GM12878 (cell line): ENCODE results near the gene STAT5A. TPM values are rescaled to one million over a fixed set of nuclear protein-coding genes. Genes with fewer than 3 reads are reported as not detected.
"Not testable (repeated sequence)": the region's sequence is repeated elsewhere in the genome, so short reads cannot be mapped to it uniquely, and the experiment has no call there.

Source experiments
- ATAC-seq: fragments of 200-7000 bp; cut with Tn5 transposase; 3 replicates; pipeline ENCODE4 v1.9.1; 2020; ENCODE audit warnings: mild to moderate bottlenecking, moderate library complexity
- BruUV-seq: library from RNA; stranded (reverse); fragments of 400-500 nt; replicated peaks from 2 replicates; lab custom pipeline; 2021; lab: Mats Ljungman, UMichigan
- CTCF ChIA-PET: fragments of 300-600 bp; sonication (Branson Sonifier 250); formaldehyde crosslinking; extraction: SDS; loops from one replicate; lab custom pipeline; 2021; ENCODE audit warnings: inconsistent platforms; lab: Yijun Ruan, JAX
- POLR2A ChIA-PET: fragments of 350-600 bp; formaldehyde crosslinking; extraction: SDS; loops from one replicate; lab custom pipeline; 2021; ENCODE audit warnings: inconsistent platforms; lab: Charles Lee
- RAD21 ChIA-PET: fragments of 300-600 bp; sonication (Branson Sonifier 250); formaldehyde crosslinking; loops from one replicate; lab custom pipeline; 2023; ENCODE audit warnings: antibody characterized with exemption; ENCODE audit not compliant: unreplicated experiment; lab: Charles Lee
- SMC1A ChIA-PET: fragments of 300-600 bp; sonication (Branson Sonifier 250); formaldehyde crosslinking; loops from one replicate; lab custom pipeline; 2023; ENCODE audit not compliant: unreplicated experiment, uncharacterized antibody; lab: Charles Lee
- DNase-seq: peaks from one replicate; pipeline ENCODE4 v3.0.0-alpha.2; 2011; ENCODE audit warnings: low read depth, low spot score
- FAIRE-seq: peaks from 3 replicates; lab custom pipeline; 2011; peaks lifted over from hg19 to GRCh38; lab: Jason Lieb, UNC
- H2AFZ ChIP-seq: 2 replicates; pipeline ENCODE4 v1.6.0; 2011; ENCODE audit warnings: low read depth, low read length, control low read depth; ENCODE audit not compliant: control insufficient read depth
- H3K27ac ChIP-seq: 2 replicates; pipeline ENCODE4 v1.5.1; 2011; ENCODE audit warnings: control low read depth; ENCODE audit not compliant: control insufficient read depth, insufficient read depth
- H3K27me3 ChIP-seq, 2 experiments: replicated peaks in 1 of 2; 2 replicates each; pipeline versions ENCODE4 v1.6.0 to v1.6.1; 2011; ENCODE audit warnings: low read length in 1 of 2; ENCODE audit not compliant: control insufficient read depth in 2 of 2, insufficient read depth in 2 of 2
- H3K36me3 ChIP-seq, 2 experiments: 2 replicates each; pipeline ENCODE4 v1.5.1; 2011; ENCODE audit warnings: low read length in 1 of 2; ENCODE audit not compliant: control insufficient read depth in 2 of 2, insufficient read depth in 2 of 2
- H3K4me1 ChIP-seq: 2 replicates; pipeline ENCODE4 v1.6.1; 2011; ENCODE audit warnings: mild to moderate bottlenecking, low read length, moderate library complexity, mixed read lengths; ENCODE audit not compliant: control insufficient read depth, insufficient read depth
- H3K4me2 ChIP-seq: 2 replicates; pipeline ENCODE4 v1.6.0; 2011; ENCODE audit warnings: control low read depth; ENCODE audit not compliant: control insufficient read depth, insufficient read depth
- H3K4me3 ChIP-seq: fragments of 200-600 bp; sonication (generic); 2 replicates; pipeline ENCODE4 v1.5.1; 2016
- H3K79me2 ChIP-seq: 2 replicates; pipeline ENCODE4 v1.6.0; 2011; ENCODE audit warnings: low read length; ENCODE audit not compliant: control insufficient read depth, insufficient read depth
- H3K9ac ChIP-seq: 2 replicates; pipeline ENCODE4 v1.8.0; 2011; ENCODE audit warnings: low read length, control low read depth, mixed read lengths; ENCODE audit not compliant: control insufficient read depth, insufficient read depth
- H3K9me3 ChIP-seq: replicated peaks from 3 replicates; pipeline ENCODE4 v1.5.1; 2011; ENCODE audit warnings: mild to moderate bottlenecking, low read length; ENCODE audit not compliant: control insufficient read depth, insufficient read depth
- H4K20me1 ChIP-seq: 2 replicates; pipeline ENCODE4 v1.6.0; 2011; ENCODE audit not compliant: control insufficient read depth, insufficient read depth
- CHD2 ChIP-seq: IDR thresholded peaks from 2 replicates; pipeline ENCODE4 v1.6.1; 2011; ENCODE audit warnings: low read depth, low read length, improper control_type of control experiment, borderline replicate concordance
- CUX1 ChIP-seq: IDR thresholded peaks from 2 replicates; pipeline ENCODE4 v1.6.1; 2012; ENCODE audit warnings: improper control_type of control experiment, low read depth, low read length; ENCODE audit not compliant: insufficient replicate concordance
- MAX ChIP-seq: IDR thresholded peaks from 2 replicates; pipeline ENCODE4 v1.6.1; 2012; ENCODE audit warnings: low read depth, low read length, improper control_type of control experiment
- PBX3 ChIP-seq: IDR thresholded peaks from 2 replicates; pipeline ENCODE4 v1.6.1; 2011; ENCODE audit warnings: mild to moderate bottlenecking, low read depth, low read length, moderate library complexity; ENCODE audit not compliant: insufficient replicate concordance
- RUNX3 ChIP-seq: IDR thresholded peaks from 2 replicates; pipeline ENCODE4 v1.6.1; 2012; ENCODE audit warnings: low read length, inconsistent platforms
- TCF7 ChIP-seq: IDR thresholded peaks from 2 replicates; pipeline ENCODE4 v1.6.1; 2014; ENCODE audit warnings: antibody characterized with exemption, borderline replicate concordance
- WGBS: methylation state at CpG from one replicate; pipeline ENCODE4 v1.1.6; 2016; ENCODE audit warnings: low lambda C conversion rate; ENCODE audit not compliant: insufficient replicate concordance, insufficient coverage; ENCODE audit errors: missing lambda C conversion rate; 5-methylcytosine and 5-hydroxymethylcytosine counted together
- in situ Hi-C: fragments of 300-500 bp; cut with MboI; formaldehyde crosslinking; loops from 9 replicates; pipeline ENCODE4 v1.14.3; 2018; ENCODE audit warnings: mixed read lengths
- intact Hi-C: fragments of 100-400 bp; cut with micrococcal nuclease; formaldehyde crosslinking; loops from one replicate; pipeline ENCODE4 v1.14.2; 2022; ENCODE audit not compliant: unreplicated experiment
- polyA plus RNA-seq, 11 experiments: library from polyadenylated mRNA; depleted of rRNA in 4 of 11; unstranded in 6 of 11; stranded (reverse) in 5 of 11; fragments of >200 nt; fragmentation: Nextera tagmentation in 4 of 11; fragmentation: Illumina TruSeq in 1 of 11; extraction: Ambion mirVana in 4 of 11; extraction: Trizol in 1 of 11; gene quantifications; 1 replicate in 1 of 11; 2 replicates in 10 of 11; pipeline versions ENCODE4 v1.2.1 to v1.2.3, GENCODE V29; 2011 to 2016; ENCODE audit warnings: inconsistent platforms in 2 of 11, missing spikeins in 2 of 11, low read depth in 1 of 11
- total RNA-seq, 4 experiments: library from RNA; depleted of rRNA in 3 of 4; stranded (reverse); fragments of >200 nt in 3 of 4; fragmentation: Illumina TruSeq in 1 of 4; extraction: Trizol in 1 of 4; gene quantifications; 2 replicates each; pipeline versions ENCODE4 v1.2.1 to v1.2.3, GENCODE V29; 2013 to 2021

The STAT5A gene
- total and polyA plus RNA-seq, 10 of the 15 experiments (the other 5 are each of a cell fraction or from before 2014, with no cell fraction given) = 14.8 to 86.4 (median 41.5) TPM

- no peak for TF ChIP-seq PBX3
- no peak for TF ChIP-seq MAX
Observed at GRCh38 chr17:42316755-42317154, 28.5 kb downstream of the STAT5A start (continued).

- Histone ChIP-seq H3K4me1 (peaks cover 34% of the 10 kb centered on the region), H2AFZ (no peak overlapping the region), H3K27me3 (no peaks in the 10 kb centered on the region), H3K36me3 (peaks cover 6 to 38% of the 10 kb centered on the region in 2 experiments; a peak in 3 of 4 replicates), H3K9me3 (no peaks in the 10 kb centered on the region), H3K9ac (no peak overlapping the region), H3K79me2 (no peaks in the 10 kb centered on the region), H3K4me2 (no peak overlapping the region), H3K4me3 (no peak overlapping the region), H3K27ac (no peak overlapping the region), H4K20me1 (no peaks in the 10 kb centered on the region)
- CTCF ChIA-PET = interaction anchor here (1.0 to 22.1 kb wide), 7 partner anchors 86 to 211 kb away, joined by 3 to 732 read pairs (median 5); partner anchors contain the start of genes GHDC and HCRT
- ATAC-seq (no peak), FAIRE-seq (no peak), DNase-seq (no peak)
- RAD21 ChIA-PET = interaction anchor here (0.8 to 21.1 kb wide), 3 partner anchors 71 to 95 kb away, joined by 3 to 373 read pairs (median 4); partner anchors contain the start of gene STAT3
- TF ChIP-seq CUX1 (no peak), TCF7 (no peak), CHD2 (no peak), RUNX3 (no peak)
- in situ Hi-C loops (no loop called here), intact Hi-C loops (no loop called here)
- 88% methylated on average over 5 of the region's 5 CpGs for WGBS
- SMC1A ChIA-PET = interaction anchor here (1.3 to 23.8 kb wide), 2 partner anchors 82 to 95 kb away, joined by 7 to 528 read pairs; partner anchors contain the start of gene STAT3
- POLR2A ChIA-PET = interaction anchor here (0.7 to 0.8 kb wide), 2 partner anchors 81 to 124 kb away, joined by 4 to 6 read pairs; no protein-coding TSS in a partner anchor
- no TSS peak for BruUV-seq
Observed at GRCh38 chr17:42317266-42317845, 29.1 kb downstream of the STAT5A start.

GRCh38 chr17:42317967-42318366, 29.7 kb downstream of the STAT5A start:
- FAIRE-seq, BruUV-seq, H2AFZ ChIP-seq, H3K27ac ChIP-seq, DNase-seq, H4K20me1 ChIP-seq, H3K4me3 ChIP-seq, H3K27me3 ChIP-seq, H3K79me2 ChIP-seq, H3K9me3 ChIP-seq, H3K9ac ChIP-seq, ATAC-seq, intact Hi-C loops, H3K4me2 ChIP-seq, in situ Hi-C loops: not testable (repeated sequence)
- ChIA-PET SMC1A (interaction anchor here (1.3 to 23.8 kb wide), 3 partner anchors 10 to 96 kb away, joined by 6 to 528 read pairs (median 7); partner anchors contain the start of gene STAT3), RAD21 (interaction anchor here (0.7 to 21.1 kb wide), 5 partner anchors 71 to 209 kb away, joined by 3 to 373 read pairs (median 4); partner anchors contain the start of genes KCNH4 and STAT3), CTCF (interaction anchor here (0.6 to 22.1 kb wide), 7 partner anchors 10 to 387 kb away, joined by 3 to 732 read pairs (median 4); no protein-coding TSS in a partner anchor), POLR2A (interaction anchor here (0.7 kb wide), 1 partner anchor 204 kb away, joined by 3 read pairs; no protein-coding TSS in a partner anchor)
- Histone ChIP-seq H3K4me1 (peaks cover 36% of the 10 kb centered on the region), H3K36me3 (peaks cover 5 to 41% of the 10 kb centered on the region in 2 experiments; a peak in 3 of 4 replicates)
- 97% methylated on average over 6 of the region's 6 CpGs for WGBS
